ENCODE data around the gene SPATA6L.

SPATA6L gene

GRCh38 chr9:4704129-4704528 is 37.8 kb upstream of the SPATA6L start:
- Histone ChIP-seq H3K9me2 (replicated peaks; ENCODE audit: low read depth, low read length) (no peaks in the 10 kb centered on the region), H3K36me3 (ENCODE audit: insufficient read depth, low read length) (peaks cover 68% of the 10 kb centered on the region), H2AFZ (ENCODE audit: low read length) (no peak overlapping the region), H3K9me3 (ENCODE audit: insufficient read depth, low read depth, low read length) (no peaks in the 10 kb centered on the region), H3K4me2 (ENCODE audit: low read depth, low read length, poor library complexity, severe bottlenecking) (no peak overlapping the region), H3K4me3 (ENCODE audit: low read length, poor library complexity, severe bottlenecking) (no peak overlapping the region), H3K27me3 (ENCODE audit: insufficient read depth, low read length, poor library complexity, severe bottlenecking) (no peaks in the 10 kb centered on the region), H3K4me1 (ENCODE audit: insufficient read depth, low read length, poor library complexity, severe bottlenecking) (peaks cover 4% of the 10 kb centered on the region), H3K9ac (ENCODE audit: low read depth, low read length, poor library complexity, severe bottlenecking) (no peak overlapping the region), H3F3A (ENCODE audit: low read depth) (no peaks in the 10 kb centered on the region), H3K79me2 (ENCODE audit: insufficient read depth, low read length) (no peaks in the 10 kb centered on the region), H4K20me1 (ENCODE audit: insufficient read depth, low read length, poor library complexity, severe bottlenecking) (no peaks in the 10 kb centered on the region)
- no peak for TF ChIP-seq CTCF (conservative IDR thresholded peaks at IDR 0.05; ENCODE audit: low read length)
- TF ChIP-seq EZH2phosphoT487 (IDR thresholded peaks at IDR 0.05; ENCODE audit: borderline replicate concordance), result no peak

DNA sequence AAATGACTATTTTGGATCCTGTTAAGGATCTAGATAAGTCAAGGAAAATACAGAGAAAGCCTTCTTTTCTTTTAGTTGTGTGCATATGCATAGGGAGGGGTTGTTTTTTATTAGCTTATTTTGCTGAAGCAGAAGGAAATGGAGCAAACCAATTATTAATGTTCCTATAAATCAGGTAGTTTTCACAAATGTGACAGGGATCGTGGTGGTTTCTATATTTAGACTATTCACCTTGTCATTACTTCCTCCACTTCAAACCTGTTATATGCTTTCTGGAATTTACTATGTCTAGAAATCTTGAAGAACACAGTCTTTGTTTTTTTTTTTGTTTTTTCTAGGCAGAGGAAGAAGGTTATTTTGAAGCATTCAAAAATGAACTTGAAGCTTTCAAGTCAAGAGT is 35.2 kb upstream of the SPATA6L start:
- Histone ChIP-seq H2AFZ (ENCODE audit: low read length) (no peak overlapping the region), H3K4me2 (ENCODE audit: low read depth, low read length, poor library complexity, severe bottlenecking) (no peak overlapping the region), H3K79me2 (ENCODE audit: insufficient read depth, low read length) (no peaks in the 10 kb centered on the region), H3F3A (ENCODE audit: low read depth) (no peaks in the 10 kb centered on the region), H3K27me3 (ENCODE audit: insufficient read depth, low read length, poor library complexity, severe bottlenecking) (no peaks in the 10 kb centered on the region), H4K20me1 (ENCODE audit: insufficient read depth, low read length, poor library complexity, severe bottlenecking) (no peaks in the 10 kb centered on the region), H3K9me3 (ENCODE audit: insufficient read depth, low read depth, low read length) (no peaks in the 10 kb centered on the region), H3K36me3 (ENCODE audit: insufficient read depth, low read length) (peaks cover 70% of the 10 kb centered on the region), H3K4me1 (ENCODE audit: insufficient read depth, low read length, poor library complexity, severe bottlenecking) (peaks cover 4% of the 10 kb centered on the region), H3K4me3 (ENCODE audit: low read length, poor library complexity, severe bottlenecking) (no peak overlapping the region), H3K9me2 (replicated peaks; ENCODE audit: low read depth, low read length) (no peaks in the 10 kb centered on the region), H3K9ac (ENCODE audit: low read depth, low read length, poor library complexity, severe bottlenecking) (no peak overlapping the region)
- TF ChIP-seq EZH2phosphoT487 (IDR thresholded peaks at IDR 0.05; ENCODE audit: borderline replicate concordance), result no peak
- TF ChIP-seq CTCF (conservative IDR thresholded peaks at IDR 0.05; ENCODE audit: low read length), result no peak

DNA sequence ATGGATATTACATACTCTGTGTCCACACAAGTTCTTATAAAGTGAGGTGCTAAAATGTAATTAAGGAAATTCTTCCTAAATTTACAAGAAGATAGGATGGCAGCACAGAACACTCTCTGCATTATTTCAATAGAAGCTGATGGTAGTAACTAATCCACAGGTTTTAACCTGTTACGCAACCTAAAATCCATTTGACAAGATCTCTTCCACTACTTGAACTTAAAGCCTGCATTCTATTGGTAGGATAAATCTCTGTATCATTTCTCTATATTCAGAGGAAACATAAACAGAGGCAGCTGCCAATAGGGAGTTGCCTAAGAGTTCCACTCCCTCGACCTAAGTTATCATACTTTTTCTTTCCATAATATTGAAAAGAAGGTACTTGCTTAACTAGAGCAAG is 34.7 kb upstream of the SPATA6L start:
- Histone ChIP-seq H3K9me2 (replicated peaks; ENCODE audit: low read depth, low read length) (no peaks in the 10 kb centered on the region), H4K20me1 (ENCODE audit: insufficient read depth, low read length, poor library complexity, severe bottlenecking) (no peaks in the 10 kb centered on the region), H3K4me2 (ENCODE audit: low read depth, low read length, poor library complexity, severe bottlenecking) (no peak overlapping the region), H3K9me3 (ENCODE audit: insufficient read depth, low read depth, low read length) (no peaks in the 10 kb centered on the region), H3F3A (ENCODE audit: low read depth) (no peaks in the 10 kb centered on the region), H2AFZ (ENCODE audit: low read length) (no peak overlapping the region), H3K4me1 (ENCODE audit: insufficient read depth, low read length, poor library complexity, severe bottlenecking) (peaks cover 4% of the 10 kb centered on the region), H3K27me3 (ENCODE audit: insufficient read depth, low read length, poor library complexity, severe bottlenecking) (no peaks in the 10 kb centered on the region), H3K36me3 (ENCODE audit: insufficient read depth, low read length) (peaks cover 64% of the 10 kb centered on the region), H3K9ac (ENCODE audit: low read depth, low read length, poor library complexity, severe bottlenecking) (no peak overlapping the region), H3K4me3 (ENCODE audit: low read length, poor library complexity, severe bottlenecking) (no peak overlapping the region), H3K79me2 (ENCODE audit: insufficient read depth, low read length) (no peaks in the 10 kb centered on the region)
- TF ChIP-seq EZH2phosphoT487 (IDR thresholded peaks at IDR 0.05; ENCODE audit: borderline replicate concordance) (no peak), CTCF (conservative IDR thresholded peaks at IDR 0.05; ENCODE audit: low read length) (no peak)

Measured in Loucy (cell line).